WTC11 (cell line): ENCODE measurements around the gene TSPAN33. TPM values are rescaled to one million over a fixed set of nuclear protein-coding genes. Genes with fewer than 3 reads are reported as not detected.

Experiments
- ATAC-seq: fragments of 200-7000 bp; cut with Tn5 transposase; 2 replicates; pipeline ENCODE4 v1.10.0; 2021; ENCODE audit warnings: mild to moderate bottlenecking, moderate library complexity
- CTCF ChIA-PET: fragments of 300-600 bp; sonication (Branson Sonifier 250); formaldehyde crosslinking; loops from one replicate; lab custom pipeline; 2021; ENCODE audit warnings: antibody characterized with exemption; lab: Charles Lee
- POLR2A ChIA-PET: fragments of 350-600 bp; sonication (Branson Sonifier 250); formaldehyde crosslinking; loops from one replicate; lab custom pipeline; 2021; ENCODE audit warnings: antibody characterized with exemption; lab: Charles Lee
- DNase-seq: peaks from one replicate; pipeline ENCODE4 v3.0.0; 2021; ENCODE audit warnings: low spot score
- H3K27ac Mint-ChIP-seq: 2 replicates; pipeline ENCODE4 v1.8.0; 2021; ENCODE audit warnings: mixed read lengths
- H3K27me3 Mint-ChIP-seq: 2 replicates; pipeline ENCODE4 v1.8.0; 2021; ENCODE audit warnings: low read depth, mild to moderate bottlenecking, moderate library complexity, mixed read lengths
- H3K36me3 Mint-ChIP-seq: 2 replicates; pipeline ENCODE4 v1.8.0; 2021; ENCODE audit warnings: mixed read lengths
- H3K4me1 Mint-ChIP-seq: 2 replicates; pipeline ENCODE4 v1.8.0; 2022; ENCODE audit warnings: mixed read lengths
- H3K4me3 Mint-ChIP-seq: 2 replicates; pipeline ENCODE4 v1.8.0; 2021; ENCODE audit warnings: mild to moderate bottlenecking, moderate library complexity, mixed read lengths
- H3K9me3 Mint-ChIP-seq: 2 replicates; pipeline ENCODE4 v1.8.0; 2021; ENCODE audit warnings: mixed read lengths
- EMX1 ChIP-seq: fragments of 250-450 bp; sonication (Bioruptor Pico); IDR thresholded peaks from 2 replicates; pipeline ENCODE4 v1.8.0; 2021; ENCODE audit warnings: mild to moderate bottlenecking
- MYBL2 ChIP-seq: sonication (generic); formaldehyde crosslinking; IDR thresholded peaks from 2 replicates; pipeline ENCODE4 v1.8.1; 2023; ENCODE audit warnings: mild to moderate bottlenecking, moderate library complexity, missing genetic modification reagents
- NFE2L1 ChIP-seq: sonication (generic); formaldehyde crosslinking; IDR thresholded peaks from 2 replicates; pipeline ENCODE4 v1.8.1; 2023; ENCODE audit warnings: missing genetic modification reagents
- NFYB ChIP-seq: sonication (generic); formaldehyde crosslinking; conservative IDR thresholded peaks from 2 replicates; pipeline ENCODE4 v1.8.0; 2022; ENCODE audit warnings: low read depth, missing genetic modification reagents
- RORB ChIP-seq: fragments of 250-450 bp; sonication (Bioruptor Pico); IDR thresholded peaks from 2 replicates; pipeline ENCODE4 v1.9.0; 2021; ENCODE audit warnings: mild to moderate bottlenecking
- ZNF138 ChIP-seq: sonication (generic); formaldehyde crosslinking; conservative IDR thresholded peaks from 2 replicates; pipeline ENCODE4 v1.8.1; 2022; ENCODE audit warnings: mild to moderate bottlenecking, moderate library complexity, missing genetic modification reagents
- ZNF396 ChIP-seq: fragments of 250-450 bp; sonication (Bioruptor Pico); IDR thresholded peaks from 2 replicates; pipeline ENCODE4 v1.8.0; 2021; ENCODE audit warnings: mild to moderate bottlenecking, moderate library complexity, borderline replicate concordance
- total RNA-seq: library from RNA; stranded (reverse); gene quantifications from 3 replicates; pipeline ENCODE4 v1.2.3, GENCODE V29; 2021
- TF ChIP-seq, protein P1 (sequence below): sonication (generic); formaldehyde crosslinking; IDR thresholded peaks from 2 replicates; pipeline ENCODE4 v1.8.1; 2023; ENCODE audit warnings: mild to moderate bottlenecking, missing genetic modification reagents, moderate library complexity
- TF ChIP-seq, protein P2 (sequence below): fragments of 250-450 bp; sonication (Bioruptor Pico); IDR thresholded peaks from 2 replicates; pipeline ENCODE4 v1.9.0; 2021; ENCODE audit warnings: moderate library complexity, mild to moderate bottlenecking, inconsistent platforms, borderline replicate concordance
- TF ChIP-seq, protein P3 (sequence below): fragments of 250-450 bp; sonication (Bioruptor Pico); IDR thresholded peaks from 2 replicates; pipeline ENCODE4 v1.9.0; 2021; ENCODE audit warnings: mild to moderate bottlenecking, borderline replicate concordance
- TF ChIP-seq, protein P4 (sequence below): sonication (generic); formaldehyde crosslinking; IDR thresholded peaks from 2 replicates; pipeline ENCODE4 v1.8.1; 2022; ENCODE audit warnings: low read depth, mild to moderate bottlenecking, moderate library complexity, missing genetic modification reagents, borderline replicate concordance
- TF ChIP-seq, protein P5 (sequence below): sonication (generic); formaldehyde crosslinking; IDR thresholded peaks from 2 replicates; pipeline ENCODE4 v1.8.0; 2023; ENCODE audit warnings: missing genetic modification reagents
- TF ChIP-seq, protein P6 (sequence below): sonication (generic); formaldehyde crosslinking; IDR thresholded peaks from 2 replicates; pipeline ENCODE4 v1.8.1; 2023; ENCODE audit warnings: mild to moderate bottlenecking, moderate library complexity, missing genetic modification reagents

The TSPAN33 gene
- total RNA-seq, 1 experiment from 2014 or later: 30.0 TPM

DNA sequence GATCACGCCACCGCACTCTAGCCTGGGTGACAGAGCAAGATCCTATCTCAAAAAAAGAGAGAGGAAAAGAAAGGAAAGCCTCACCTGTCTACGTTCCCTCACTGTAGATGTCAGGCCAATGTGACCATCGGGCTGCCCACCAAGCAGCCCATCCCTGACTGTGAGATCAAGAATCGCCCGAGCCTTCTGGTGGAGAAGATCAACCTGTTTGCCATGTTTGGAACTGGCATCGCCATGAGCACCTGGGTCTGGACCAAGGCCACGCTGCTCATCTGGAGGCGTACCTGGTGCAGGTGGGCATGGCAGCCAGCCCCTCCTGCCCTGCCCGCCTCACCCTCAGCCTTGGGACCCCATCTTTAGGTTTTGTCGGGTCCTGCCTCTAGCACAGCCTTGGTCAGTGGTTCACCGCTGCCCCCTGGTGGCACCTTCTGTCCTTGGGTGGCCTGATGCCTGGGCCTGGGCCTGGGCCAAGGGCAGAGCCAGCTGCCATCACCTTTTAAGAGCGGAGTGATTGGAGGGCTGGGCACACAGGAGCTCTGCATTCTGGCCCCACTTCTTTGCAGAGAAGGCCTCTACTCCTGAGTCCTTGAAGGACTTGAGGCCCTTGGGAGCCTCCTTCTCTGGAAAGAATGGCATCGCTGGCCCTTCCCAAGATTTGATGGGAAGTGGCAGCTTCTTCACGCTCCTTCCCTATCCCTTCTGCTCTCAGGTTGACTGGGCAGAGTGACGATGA, 65.9 kb downstream of the TSPAN33 start (continued):
- TF ChIP-seq, protein P1, sequence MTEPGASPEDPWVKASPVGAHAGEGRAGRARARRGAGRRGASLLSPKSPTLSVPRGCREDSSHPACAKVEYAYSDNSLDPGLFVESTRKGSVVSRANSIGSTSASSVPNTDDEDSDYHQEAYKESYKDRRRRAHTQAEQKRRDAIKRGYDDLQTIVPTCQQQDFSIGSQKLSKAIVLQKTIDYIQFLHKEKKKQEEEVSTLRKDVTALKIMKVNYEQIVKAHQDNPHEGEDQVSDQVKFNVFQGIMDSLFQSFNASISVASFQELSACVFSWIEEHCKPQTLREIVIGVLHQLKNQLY (CRISPR knock-in tag): no peak

DNA sequence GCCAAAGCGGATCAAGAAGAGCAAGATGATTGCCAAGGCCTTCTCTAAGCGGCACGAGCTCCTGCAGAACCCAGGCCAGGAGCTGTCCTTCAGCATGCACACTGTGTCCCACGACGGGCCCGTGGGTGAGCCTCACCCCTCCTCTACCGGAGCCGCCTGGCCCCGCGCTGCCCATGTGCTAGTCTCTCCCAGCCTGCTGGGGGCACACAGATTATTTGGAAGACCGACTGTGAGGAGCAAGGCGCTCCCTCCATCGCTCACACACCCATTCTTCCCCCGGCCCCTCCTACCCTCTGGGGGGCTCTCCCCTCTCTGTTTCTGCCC, 66.4 kb downstream of the TSPAN33 start:
- no peak for TF ChIP-seq MYBL2 (CRISPR knock-in tag)
- TF ChIP-seq, protein P1 (CRISPR knock-in tag): no peak
- Mint-ChIP-seq H3K4me1 (0 out of 2 replicates have a peak, but pooled peaks cover 5% of the 10 kb centered on the region), H3K27me3 (no peaks in the 10 kb centered on the region; the same call in 1 of the 2 replicates), H3K36me3 (peaks cover 39% of the 10 kb centered on the region), H3K9me3 (peaks cover 4% of the 10 kb centered on the region), H3K27ac (no peak overlapping the region; the same call in 1 of the 2 replicates), H3K4me3 (no peak overlapping the region)
- ATAC-seq (no peak), DNase-seq (no peak)
- ChIA-PET CTCF (interaction anchor here (0.5 to 4.0 kb wide), 28 partner anchors 10 to 301 kb away, joined by 3 to 56 read pairs (median 4); partner anchors contain the start of genes SMO, STRIP2 and TSPAN33), POLR2A (no interaction called here)

DNA sequence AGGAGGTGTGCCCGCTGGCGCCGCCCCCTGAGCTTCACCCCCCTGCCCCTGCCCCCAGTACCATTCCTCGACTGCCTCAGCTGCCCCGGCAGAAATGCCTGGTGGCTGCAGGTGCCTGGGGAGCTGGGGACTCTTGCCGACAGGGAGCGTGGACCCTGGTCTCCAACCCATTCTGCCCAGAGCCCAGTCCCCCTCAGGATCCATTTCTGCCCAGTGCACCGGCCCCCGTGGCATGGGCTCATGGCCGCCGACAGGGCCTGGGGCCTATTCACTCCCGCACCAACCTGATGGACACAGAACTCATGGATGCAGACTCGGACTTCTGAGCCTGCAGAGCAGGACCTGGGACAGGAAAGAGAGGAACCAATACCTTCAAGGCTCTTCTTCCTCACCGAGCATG, 67.6 kb downstream of the TSPAN33 start:
- CTCF ChIA-PET: interaction anchor here (1.5 to 3.2 kb wide), 3 partner anchors 48 to 222 kb away, joined by 4 to 45 read pairs (median 10); partner anchors contain the start of genes STRIP2 and TSPAN33
- Mint-ChIP-seq H3K36me3 (peaks cover 42% of the 10 kb centered on the region), H3K9me3 (peaks cover 11% of the 10 kb centered on the region), H3K4me1 (0 out of 2 replicates have a peak, but pooled peaks cover 5% of the 10 kb centered on the region), H3K27me3 (no peaks in the 10 kb centered on the region; the same call in 1 of the 2 replicates), H3K4me3 (no peak overlapping the region), H3K27ac (no peak overlapping the region)
- ATAC-seq (no peak), DNase-seq (no peak)
- POLR2A ChIA-PET: no interaction called here
- TF ChIP-seq NFYB (CRISPR knock-in tag): no peak
- TF ChIP-seq, protein P2, sequence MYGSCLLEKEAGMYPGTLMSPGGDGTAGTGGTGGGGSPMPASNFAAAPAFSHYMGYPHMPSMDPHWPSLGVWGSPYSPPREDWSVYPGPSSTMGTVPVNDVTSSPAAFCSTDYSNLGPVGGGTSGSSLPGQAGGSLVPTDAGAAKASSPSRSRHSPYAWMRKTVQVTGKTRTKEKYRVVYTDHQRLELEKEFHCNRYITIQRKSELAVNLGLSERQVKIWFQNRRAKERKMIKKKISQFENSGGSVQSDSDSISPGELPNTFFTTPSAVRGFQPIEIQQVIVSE (CRISPR knock-in tag): no peak
- TF ChIP-seq, protein P3, sequence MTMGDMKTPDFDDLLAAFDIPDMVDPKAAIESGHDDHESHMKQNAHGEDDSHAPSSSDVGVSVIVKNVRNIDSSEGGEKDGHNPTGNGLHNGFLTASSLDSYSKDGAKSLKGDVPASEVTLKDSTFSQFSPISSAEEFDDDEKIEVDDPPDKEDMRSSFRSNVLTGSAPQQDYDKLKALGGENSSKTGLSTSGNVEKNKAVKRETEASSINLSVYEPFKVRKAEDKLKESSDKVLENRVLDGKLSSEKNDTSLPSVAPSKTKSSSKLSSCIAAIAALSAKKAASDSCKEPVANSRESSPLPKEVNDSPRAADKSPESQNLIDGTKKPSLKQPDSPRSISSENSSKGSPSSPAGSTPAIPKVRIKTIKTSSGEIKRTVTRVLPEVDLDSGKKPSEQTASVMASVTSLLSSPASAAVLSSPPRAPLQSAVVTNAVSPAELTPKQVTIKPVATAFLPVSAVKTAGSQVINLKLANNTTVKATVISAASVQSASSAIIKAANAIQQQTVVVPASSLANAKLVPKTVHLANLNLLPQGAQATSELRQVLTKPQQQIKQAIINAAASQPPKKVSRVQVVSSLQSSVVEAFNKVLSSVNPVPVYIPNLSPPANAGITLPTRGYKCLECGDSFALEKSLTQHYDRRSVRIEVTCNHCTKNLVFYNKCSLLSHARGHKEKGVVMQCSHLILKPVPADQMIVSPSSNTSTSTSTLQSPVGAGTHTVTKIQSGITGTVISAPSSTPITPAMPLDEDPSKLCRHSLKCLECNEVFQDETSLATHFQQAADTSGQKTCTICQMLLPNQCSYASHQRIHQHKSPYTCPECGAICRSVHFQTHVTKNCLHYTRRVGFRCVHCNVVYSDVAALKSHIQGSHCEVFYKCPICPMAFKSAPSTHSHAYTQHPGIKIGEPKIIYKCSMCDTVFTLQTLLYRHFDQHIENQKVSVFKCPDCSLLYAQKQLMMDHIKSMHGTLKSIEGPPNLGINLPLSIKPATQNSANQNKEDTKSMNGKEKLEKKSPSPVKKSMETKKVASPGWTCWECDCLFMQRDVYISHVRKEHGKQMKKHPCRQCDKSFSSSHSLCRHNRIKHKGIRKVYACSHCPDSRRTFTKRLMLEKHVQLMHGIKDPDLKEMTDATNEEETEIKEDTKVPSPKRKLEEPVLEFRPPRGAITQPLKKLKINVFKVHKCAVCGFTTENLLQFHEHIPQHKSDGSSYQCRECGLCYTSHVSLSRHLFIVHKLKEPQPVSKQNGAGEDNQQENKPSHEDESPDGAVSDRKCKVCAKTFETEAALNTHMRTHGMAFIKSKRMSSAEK (CRISPR knock-in tag): no peak
- TF ChIP-seq, protein P4, sequence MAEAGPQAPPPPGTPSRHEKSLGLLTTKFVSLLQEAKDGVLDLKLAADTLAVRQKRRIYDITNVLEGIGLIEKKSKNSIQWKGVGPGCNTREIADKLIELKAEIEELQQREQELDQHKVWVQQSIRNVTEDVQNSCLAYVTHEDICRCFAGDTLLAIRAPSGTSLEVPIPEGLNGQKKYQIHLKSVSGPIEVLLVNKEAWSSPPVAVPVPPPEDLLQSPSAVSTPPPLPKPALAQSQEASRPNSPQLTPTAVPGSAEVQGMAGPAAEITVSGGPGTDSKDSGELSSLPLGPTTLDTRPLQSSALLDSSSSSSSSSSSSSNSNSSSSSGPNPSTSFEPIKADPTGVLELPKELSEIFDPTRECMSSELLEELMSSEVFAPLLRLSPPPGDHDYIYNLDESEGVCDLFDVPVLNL: no peak
- no peak for TF ChIP-seq ZNF396 (CRISPR knock-in tag)
- no peak for TF ChIP-seq RORB (CRISPR knock-in tag)
- no peak for TF ChIP-seq NFE2L1 (CRISPR knock-in tag)
- TF ChIP-seq, protein P5, sequence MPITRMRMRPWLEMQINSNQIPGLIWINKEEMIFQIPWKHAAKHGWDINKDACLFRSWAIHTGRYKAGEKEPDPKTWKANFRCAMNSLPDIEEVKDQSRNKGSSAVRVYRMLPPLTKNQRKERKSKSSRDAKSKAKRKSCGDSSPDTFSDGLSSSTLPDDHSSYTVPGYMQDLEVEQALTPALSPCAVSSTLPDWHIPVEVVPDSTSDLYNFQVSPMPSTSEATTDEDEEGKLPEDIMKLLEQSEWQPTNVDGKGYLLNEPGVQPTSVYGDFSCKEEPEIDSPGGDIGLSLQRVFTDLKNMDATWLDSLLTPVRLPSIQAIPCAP (CRISPR knock-in tag): no peak
- no peak for TF ChIP-seq EMX1 (CRISPR knock-in tag)
- TF ChIP-seq ZNF138: no peak
- TF ChIP-seq, protein P6, sequence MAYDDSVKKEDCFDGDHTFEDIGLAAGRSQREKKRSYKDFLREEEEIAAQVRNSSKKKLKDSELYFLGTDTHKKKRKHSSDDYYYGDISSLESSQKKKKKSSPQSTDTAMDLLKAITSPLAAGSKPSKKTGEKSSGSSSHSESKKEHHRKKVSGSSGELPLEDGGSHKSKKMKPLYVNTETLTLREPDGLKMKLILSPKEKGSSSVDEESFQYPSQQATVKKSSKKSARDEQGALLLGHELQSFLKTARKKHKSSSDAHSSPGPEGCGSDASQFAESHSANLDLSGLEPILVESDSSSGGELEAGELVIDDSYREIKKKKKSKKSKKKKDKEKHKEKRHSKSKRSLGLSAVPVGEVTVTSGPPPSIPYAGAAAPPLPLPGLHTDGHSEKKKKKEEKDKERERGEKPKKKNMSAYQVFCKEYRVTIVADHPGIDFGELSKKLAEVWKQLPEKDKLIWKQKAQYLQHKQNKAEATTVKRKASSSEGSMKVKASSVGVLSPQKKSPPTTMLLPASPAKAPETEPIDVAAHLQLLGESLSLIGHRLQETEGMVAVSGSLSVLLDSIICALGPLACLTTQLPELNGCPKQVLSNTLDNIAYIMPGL: no peak
